ENCODE measurements around the gene ACVRL1. TPM values are rescaled to one million over a fixed set of nuclear protein-coding genes. Genes with fewer than 3 reads are reported as not detected.
A peak's percentile ranks its signal among the peaks of the same experiment; 100 is the strongest.

The ACVRL1 gene
- total RNA-seq, 4 donors from 2014 or later, result 2.0 to 71.3 (median 14.5) TPM

- 69 to 75% methylated on average over 2 of the region's 2 CpGs for WGBS, 2 donors
- no peaks in the 10 kb centered on the region for H3K9me3 ChIP-seq
- TF ChIP-seq CTCF (IDR thresholded peaks at IDR 0.05) (no peak), POLR2A (IDR thresholded peaks at IDR 0.05) (no peak)
- intact Hi-C loops (cut with DNase I), result loop anchor here (10.0 kb wide), 1 partner anchor 86 kb away; no protein-coding TSS in a partner anchor
- peaks cover 0 to 34% (median 0%) of the 10 kb centered on the region in 3 donors for H3K4me1 ChIP-seq
- DNase-seq, result no peak
- no peak overlapping the region for H3K4me3 ChIP-seq
- H3K36me3 ChIP-seq, result no peaks in the 10 kb centered on the region
- peaks cover 0 to 3% (median 0%) of the 10 kb centered on the region in 4 donors for H3K27me3 ChIP-seq
- H3K27ac ChIP-seq, result peak overlapping the region in 1 of 4 donors; percentile 36
Observed at GRCh38 chr12:51898506-51898905, 8.8 kb upstream of the ACVRL1 start.

- no peak for DNase-seq
- Histone ChIP-seq H3K27ac (peak overlapping the region in 1 of 4 donors; percentile 52), H3K36me3 (no peaks in the 10 kb centered on the region), H3K4me1 (peaks cover 0 to 34% (median 0%) of the 10 kb centered on the region in 3 donors), H3K9me3 (no peaks in the 10 kb centered on the region), H3K4me3 (no peak overlapping the region), H3K27me3 (peaks cover 0 to 3% (median 0%) of the 10 kb centered on the region in 4 donors)
- intact Hi-C loops (cut with DNase I), result loop anchor here (10.0 kb wide), 1 partner anchor 86 kb away; no protein-coding TSS in a partner anchor
- WGBS, 2 donors, result 62 to 74% methylated on average over 5 to 8 of the region's 9 CpGs
- no peak for TF ChIP-seq CTCF (IDR thresholded peaks at IDR 0.05)
- TF ChIP-seq POLR2A (IDR thresholded peaks at IDR 0.05), result no peak
Observed at GRCh38 chr12:51898937-51899336, 8.4 kb upstream of the ACVRL1 start.

GRCh38 chr12:51900323-51900889 lies 6.9 kb upstream of the ACVRL1 start:
- Histone ChIP-seq H3K27me3 (no peaks in the 10 kb centered on the region), H3K9me3 (no peaks in the 10 kb centered on the region), H3K27ac (no peak overlapping the region), H3K4me3 (no peak overlapping the region), H3K4me1 (peaks cover 3 to 33% (median 7%) of the 10 kb centered on the region in 3 donors), H3K36me3 (no peaks in the 10 kb centered on the region)
- intact Hi-C loops (cut with DNase I), result no loop called here
- TF ChIP-seq POLR2A (IDR thresholded peaks at IDR 0.05), result no peak
- no peak for TF ChIP-seq CTCF (IDR thresholded peaks at IDR 0.05)
- no peak for DNase-seq
- WGBS, 2 donors, result 92 to 96% methylated on average over 31 to 41 of the region's 43 CpGs

- Histone ChIP-seq H3K4me3 (no peak overlapping the region), H3K4me1 (peaks cover 6 to 34% (median 8%) of the 10 kb centered on the region in 3 donors), H3K36me3 (no peaks in the 10 kb centered on the region), H3K9me3 (no peaks in the 10 kb centered on the region), H3K27ac (no peak overlapping the region), H3K27me3 (peaks cover 0 to 2% (median 0%) of the 10 kb centered on the region in 4 donors)
- TF ChIP-seq POLR2A (IDR thresholded peaks at IDR 0.05), result no peak
- TF ChIP-seq CTCF (IDR thresholded peaks at IDR 0.05), result no peak
- intact Hi-C loops (cut with DNase I), result no loop called here
- no peak for DNase-seq
- WGBS, 2 donors, result 73 to 80% methylated on average over 7 to 9 of the region's 14 CpGs
Observed at GRCh38 chr12:51901121-51901817, 6.0 kb upstream of the ACVRL1 start.

- intact Hi-C loops (cut with DNase I), result no loop called here
- WGBS, 2 donors, result 88 to 89% methylated on average over 11 of the region's 11 CpGs
- Histone ChIP-seq H3K27ac (no peak overlapping the region), H3K4me3 (no peak overlapping the region), H3K36me3 (no peaks in the 10 kb centered on the region), H3K27me3 (peaks cover 0 to 8% (median 0%) of the 10 kb centered on the region in 4 donors), H3K9me3 (no peaks in the 10 kb centered on the region), H3K4me1 (peaks cover 11 to 34% (median 13%) of the 10 kb centered on the region in 3 donors)
- TF ChIP-seq POLR2A (IDR thresholded peaks at IDR 0.05) (no peak), CTCF (IDR thresholded peaks at IDR 0.05) (no peak)
- DNase-seq, result no peak
Observed at GRCh38 chr12:51901881-51902280, 5.4 kb upstream of the ACVRL1 start.
